Tibial nerve (tissue), 3 donors: ENCODE results near the gene KRTAP4-12.

Experiments
- POLR2A ChIP-seq, 2 donors: fragments of 450-650 bp; IDR thresholded peaks; one replicate each; pipeline ENCODE4 v1.6.1; 2017; ENCODE audit warnings: antibody characterized with exemption in 2 of 2, mild to moderate bottlenecking in 2 of 2, moderate library complexity in 2 of 2
- TF ChIP-seq, protein P1 (sequence below), 5 experiments: fragments of 200-600 bp in 3 of 5; fragments of 450-650 bp in 2 of 5; sonication (generic) in 3 of 5; IDR thresholded peaks; one replicate each; pipeline ENCODE4 v1.5.1; 2016 to 2019; ENCODE audit warnings: antibody characterized with exemption in 5 of 5, mild to moderate bottlenecking in 3 of 5, moderate library complexity in 2 of 5

DNA sequence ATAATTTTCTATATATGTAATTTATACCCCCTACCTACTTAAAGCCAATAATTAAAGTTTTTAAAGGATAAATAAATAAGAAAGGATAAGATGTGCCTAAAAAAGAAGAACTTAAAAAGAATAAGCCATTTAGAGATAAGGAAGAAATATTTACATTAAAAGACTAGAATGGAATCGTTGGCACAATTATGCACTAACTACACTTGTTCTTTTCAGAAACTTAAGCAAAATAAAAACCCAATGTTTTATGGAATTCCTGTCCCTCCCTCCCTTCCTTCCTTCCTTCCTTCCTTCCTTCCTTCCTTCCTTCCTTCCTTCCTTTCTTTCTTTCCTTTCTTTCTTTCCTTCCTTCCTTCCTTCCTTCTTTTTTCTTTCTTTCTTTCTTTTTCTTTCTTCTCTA lies 20.9 kb upstream of the KRTAP4-12 start:
- TF ChIP-seq, protein P1, sequence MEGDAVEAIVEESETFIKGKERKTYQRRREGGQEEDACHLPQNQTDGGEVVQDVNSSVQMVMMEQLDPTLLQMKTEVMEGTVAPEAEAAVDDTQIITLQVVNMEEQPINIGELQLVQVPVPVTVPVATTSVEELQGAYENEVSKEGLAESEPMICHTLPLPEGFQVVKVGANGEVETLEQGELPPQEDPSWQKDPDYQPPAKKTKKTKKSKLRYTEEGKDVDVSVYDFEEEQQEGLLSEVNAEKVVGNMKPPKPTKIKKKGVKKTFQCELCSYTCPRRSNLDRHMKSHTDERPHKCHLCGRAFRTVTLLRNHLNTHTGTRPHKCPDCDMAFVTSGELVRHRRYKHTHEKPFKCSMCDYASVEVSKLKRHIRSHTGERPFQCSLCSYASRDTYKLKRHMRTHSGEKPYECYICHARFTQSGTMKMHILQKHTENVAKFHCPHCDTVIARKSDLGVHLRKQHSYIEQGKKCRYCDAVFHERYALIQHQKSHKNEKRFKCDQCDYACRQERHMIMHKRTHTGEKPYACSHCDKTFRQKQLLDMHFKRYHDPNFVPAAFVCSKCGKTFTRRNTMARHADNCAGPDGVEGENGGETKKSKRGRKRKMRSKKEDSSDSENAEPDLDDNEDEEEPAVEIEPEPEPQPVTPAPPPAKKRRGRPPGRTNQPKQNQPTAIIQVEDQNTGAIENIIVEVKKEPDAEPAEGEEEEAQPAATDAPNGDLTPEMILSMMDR (IDR thresholded peaks at IDR 0.05), result no peak
- TF ChIP-seq POLR2A (IDR thresholded peaks at IDR 0.05), result no peak
